ENCODE results near the gene TLNRD1. TPM values are rescaled to one million over a fixed set of nuclear protein-coding genes. Genes with fewer than 3 reads are reported as not detected.

The TLNRD1 gene
- total RNA-seq, 1 experiment from 2014 or later = 22.5 TPM

DNA sequence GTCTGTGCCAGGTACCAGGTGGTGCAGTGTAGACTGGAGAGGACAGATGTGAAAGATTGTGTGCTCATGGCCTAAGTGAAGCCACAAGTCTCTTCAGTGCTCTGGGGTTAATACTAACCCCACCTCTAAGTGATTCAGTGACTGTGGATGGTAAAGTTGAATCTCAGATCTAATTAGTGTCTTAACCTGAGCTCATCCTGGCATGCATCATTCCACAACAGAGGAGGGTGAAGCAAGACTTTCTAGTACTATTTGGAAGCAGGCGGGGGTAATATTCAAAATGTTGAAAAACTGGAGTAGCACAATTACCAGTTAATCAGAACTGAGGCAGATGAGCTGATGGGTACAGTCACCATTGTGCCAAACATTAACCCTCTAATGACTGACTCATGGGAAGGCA lies 8.3 kb upstream of the TLNRD1 start:
- RAD21 ChIA-PET (ENCODE audit: low non-redundant PET in 1 of 2, low total read pairs in 2 of 2, uncharacterized antibody in 2 of 2, unreplicated experiment in 2 of 2) = no interaction called here
- H3K79me2 ChIP-seq (ENCODE audit: insufficient read depth, low read length) = peaks cover 19% of the 10 kb centered on the region
- intact Hi-C loops (cut with micrococcal nuclease) = loop anchor here (10.0 kb wide), 1 partner anchor 332 kb away; the partner anchor contains the start of gene STARD5
- H3K4me2 ChIP-seq (ENCODE audit: low read length) = no peak overlapping the region
- no peak overlapping the region for H3K4me3 ChIP-seq (replicated peaks in 1 of 2; ENCODE audit: low read depth in 1 of 2, low read length in 2 of 2)
- H4K20me1 ChIP-seq (ENCODE audit: insufficient read depth) = no peaks in the 10 kb centered on the region
- no peaks in the 10 kb centered on the region for H3K36me3 ChIP-seq (ENCODE audit: control insufficient read depth in 1 of 2, insufficient read depth in 2 of 2, low read length in 2 of 2)
- H3K9me2 ChIP-seq (ENCODE audit: insufficient read depth) = no peaks in the 10 kb centered on the region
- POLR2A ChIA-PET = no interaction called here
- H2AFZ ChIP-seq (ENCODE audit: low read depth, low read length, poor library complexity, severe bottlenecking) = no peak overlapping the region
- DNase-seq (ENCODE audit: low read depth, low spot score) = no peak
- TF ChIP-seq SIN3A (IDR thresholded peaks at IDR 0.05; ENCODE audit: low read depth) = no peak
- TF ChIP-seq JUND (IDR thresholded peaks at IDR 0.05) = no peak
- TF ChIP-seq, protein P1, sequence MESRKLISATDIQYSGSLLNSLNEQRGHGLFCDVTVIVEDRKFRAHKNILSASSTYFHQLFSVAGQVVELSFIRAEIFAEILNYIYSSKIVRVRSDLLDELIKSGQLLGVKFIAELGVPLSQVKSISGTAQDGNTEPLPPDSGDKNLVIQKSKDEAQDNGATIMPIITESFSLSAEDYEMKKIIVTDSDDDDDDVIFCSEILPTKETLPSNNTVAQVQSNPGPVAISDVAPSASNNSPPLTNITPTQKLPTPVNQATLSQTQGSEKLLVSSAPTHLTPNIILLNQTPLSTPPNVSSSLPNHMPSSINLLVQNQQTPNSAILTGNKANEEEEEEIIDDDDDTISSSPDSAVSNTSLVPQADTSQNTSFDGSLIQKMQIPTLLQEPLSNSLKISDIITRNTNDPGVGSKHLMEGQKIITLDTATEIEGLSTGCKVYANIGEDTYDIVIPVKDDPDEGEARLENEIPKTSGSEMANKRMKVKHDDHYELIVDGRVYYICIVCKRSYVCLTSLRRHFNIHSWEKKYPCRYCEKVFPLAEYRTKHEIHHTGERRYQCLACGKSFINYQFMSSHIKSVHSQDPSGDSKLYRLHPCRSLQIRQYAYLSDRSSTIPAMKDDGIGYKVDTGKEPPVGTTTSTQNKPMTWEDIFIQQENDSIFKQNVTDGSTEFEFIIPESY (IDR thresholded peaks at IDR 0.05; ENCODE audit: extremely low read depth, insufficient replicate concordance, low read length) = no peak
- no peak for TF ChIP-seq TCF7L2 (IDR thresholded peaks at IDR 0.05; ENCODE audit: borderline replicate concordance, extremely low read depth, insufficient read depth, insufficient read length)
- TF ChIP-seq CEBPB (IDR thresholded peaks at IDR 0.05; ENCODE audit: low read depth) = no peak
- no peak for TF ChIP-seq ZNF274 (IDR thresholded peaks at IDR 0.05; ENCODE audit: low read depth, low read length)
- TF ChIP-seq, protein P2, sequence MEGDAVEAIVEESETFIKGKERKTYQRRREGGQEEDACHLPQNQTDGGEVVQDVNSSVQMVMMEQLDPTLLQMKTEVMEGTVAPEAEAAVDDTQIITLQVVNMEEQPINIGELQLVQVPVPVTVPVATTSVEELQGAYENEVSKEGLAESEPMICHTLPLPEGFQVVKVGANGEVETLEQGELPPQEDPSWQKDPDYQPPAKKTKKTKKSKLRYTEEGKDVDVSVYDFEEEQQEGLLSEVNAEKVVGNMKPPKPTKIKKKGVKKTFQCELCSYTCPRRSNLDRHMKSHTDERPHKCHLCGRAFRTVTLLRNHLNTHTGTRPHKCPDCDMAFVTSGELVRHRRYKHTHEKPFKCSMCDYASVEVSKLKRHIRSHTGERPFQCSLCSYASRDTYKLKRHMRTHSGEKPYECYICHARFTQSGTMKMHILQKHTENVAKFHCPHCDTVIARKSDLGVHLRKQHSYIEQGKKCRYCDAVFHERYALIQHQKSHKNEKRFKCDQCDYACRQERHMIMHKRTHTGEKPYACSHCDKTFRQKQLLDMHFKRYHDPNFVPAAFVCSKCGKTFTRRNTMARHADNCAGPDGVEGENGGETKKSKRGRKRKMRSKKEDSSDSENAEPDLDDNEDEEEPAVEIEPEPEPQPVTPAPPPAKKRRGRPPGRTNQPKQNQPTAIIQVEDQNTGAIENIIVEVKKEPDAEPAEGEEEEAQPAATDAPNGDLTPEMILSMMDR (IDR thresholded peaks at IDR 0.05 in 2 of 3, conservative IDR thresholded peaks at IDR 0.05 in 1 of 3; ENCODE audit: borderline replicate concordance in 1 of 3, insufficient read depth in 1 of 3, low read depth in 2 of 3, low read length in 2 of 3) = no peak
- no peak for TF ChIP-seq POLR2A (IDR thresholded peaks at IDR 0.05; ENCODE audit: borderline replicate concordance, extremely low read depth, insufficient read depth, insufficient read length)
- no peak for TF ChIP-seq RAD21 (IDR thresholded peaks at IDR 0.05; ENCODE audit: low read depth)
- no peak for TF ChIP-seq EZH2phosphoT487 (IDR thresholded peaks at IDR 0.05; ENCODE audit: borderline replicate concordance)
- TF ChIP-seq CBX3 (IDR thresholded peaks at IDR 0.05; ENCODE audit: low read depth) = no peak
- no peak for TF ChIP-seq ELF1 (IDR thresholded peaks at IDR 0.05; ENCODE audit: borderline replicate concordance, low read depth)
- ATAC-seq = no peak
- H3K27ac ChIP-seq (ENCODE audit: low read depth, low read length) = no peak overlapping the region
- no peak overlapping the region for H3K9ac ChIP-seq (ENCODE audit: low read length)
- no peaks in the 10 kb centered on the region for H3K9me3 ChIP-seq (ENCODE audit: control insufficient read depth in 1 of 2, insufficient read depth in 1 of 2, low read depth in 1 of 2, low read length in 2 of 2)
- BruUV-seq (replicated peaks) = no TSS peak
- H3K4me1 ChIP-seq (ENCODE audit: control insufficient read depth in 1 of 2, insufficient read depth in 2 of 2, low read length in 2 of 2) = peaks cover 13 to 35% of the 10 kb centered on the region in 2 experiments; a peak in 3 of 4 replicates
- CTCF ChIA-PET = interaction anchor here (3.2 kb wide), 1 partner anchor 274 kb away, joined by 14 read pairs; no protein-coding TSS in a partner anchor
- no peaks in the 10 kb centered on the region for H3K27me3 ChIP-seq (ENCODE audit: insufficient read depth, low read length)

All from HCT116 (cell line).